Tibial nerve (tissue), 4 donors: ENCODE measurements around the gene GINS2. TPM values are rescaled to one million over a fixed set of nuclear protein-coding genes. Genes with fewer than 3 reads are reported as not detected.

Experiments
- DNase-seq, 2 donors: peaks; one replicate each; pipeline ENCODE4 v3.0.0-alpha.2; 2019; ENCODE audit warnings: low spot score in 2 of 2
- H3K27ac ChIP-seq, 4 donors: fragments of 200-600 bp; sonication (generic) in 3 of 4; one replicate each; pipeline ENCODE4 v1.5.1; 2017 to 2019; ENCODE audit warnings: mild to moderate bottlenecking in 1 of 4
- H3K27me3 ChIP-seq, 2 donors: fragments of 200-600 bp; sonication (generic) in 1 of 2; one replicate each; pipeline versions ENCODE4 v1.5.1 to v1.6.0; 2017 to 2019
- H3K36me3 ChIP-seq, 3 donors: fragments of 200-600 bp; sonication (generic); one replicate each; pipeline ENCODE4 v1.5.1; 2018 to 2019
- H3K4me1 ChIP-seq, 4 donors: fragments of 200-600 bp; sonication (generic) in 3 of 4; one replicate each; pipeline ENCODE4 v1.5.1; 2017 to 2019
- H3K4me3 ChIP-seq, 4 donors: fragments of 200-600 bp; sonication (generic) in 3 of 4; one replicate each; pipeline ENCODE4 v1.5.1; 2017 to 2019; ENCODE audit warnings: mild to moderate bottlenecking in 1 of 4, moderate library complexity in 1 of 4
- H3K9me3 ChIP-seq, 4 donors: fragments of 200-600 bp; sonication (generic) in 3 of 4; one replicate each; pipeline ENCODE4 v1.5.1; 2017 to 2019
- CTCF ChIP-seq, 5 experiments: fragments of 200-600 bp in 3 of 5; fragments of 450-650 bp in 2 of 5; sonication (generic) in 3 of 5; IDR thresholded peaks; one replicate each; pipeline ENCODE4 v1.5.1; 2016 to 2019; ENCODE audit warnings: antibody characterized with exemption in 5 of 5, mild to moderate bottlenecking in 3 of 5, moderate library complexity in 2 of 5
- EP300 ChIP-seq, 2 donors: sonication (generic); formaldehyde crosslinking; IDR thresholded peaks; one replicate each; pipeline ENCODE4 v1.6.1; 2017; ENCODE audit warnings: antibody characterized with exemption in 2 of 2, mild to moderate bottlenecking in 1 of 2
- POLR2A ChIP-seq, 2 donors: fragments of 450-650 bp; IDR thresholded peaks; one replicate each; pipeline ENCODE4 v1.6.1; 2017; ENCODE audit warnings: antibody characterized with exemption in 2 of 2, mild to moderate bottlenecking in 2 of 2, moderate library complexity in 2 of 2
- WGBS, 2 donors: methylation state at CpG; one replicate each; pipeline ENCODE4 v1.1.5; 2018; 5-methylcytosine and 5-hydroxymethylcytosine counted together
- total RNA-seq, 4 donors: library from RNA; depleted of rRNA; stranded (reverse); fragments of >200 nt; gene quantifications; one replicate each; pipeline ENCODE4 v1.1.0, GENCODE V29; 2016

GINS2 gene
- total RNA-seq, 4 donors from 2014 or later: 0.20 to 0.66 TPM; not detected in 2

- Histone ChIP-seq H3K4me3 (no peak overlapping the region), H3K27ac (peak overlapping the region in 3 of 4 donors; percentile 42 to 75 (median 57)), H3K4me1 (peaks cover 0 to 40% (median 24%) of the 10 kb centered on the region in 4 donors), H3K9me3 (no peaks in the 10 kb centered on the region), H3K27me3 (no peaks in the 10 kb centered on the region), H3K36me3 (peaks cover 0 to 47% (median 2%) of the 10 kb centered on the region in 3 donors)
- DNase-seq: no peak
- TF ChIP-seq CTCF (IDR thresholded peaks at IDR 0.05) (no peak), EP300 (IDR thresholded peaks at IDR 0.05) (no peak), POLR2A (IDR thresholded peaks at IDR 0.05) (no peak)
- 34 to 36% methylated on average over 29 to 34 of the region's 42 CpGs for WGBS, 2 donors
Observed at GRCh38 chr16:85650844-85651628, 37.7 kb downstream of the GINS2 start.

- H3K4me1 ChIP-seq: peaks cover 0 to 40% (median 24%) of the 10 kb centered on the region in 4 donors
- H3K4me3 ChIP-seq: no peak overlapping the region
- no peaks in the 10 kb centered on the region for H3K27me3 ChIP-seq
- 82 to 87% methylated on average over 29 to 34 of the region's 39 CpGs for WGBS, 2 donors
- no peak for DNase-seq
- TF ChIP-seq EP300 (IDR thresholded peaks at IDR 0.05) (no peak), CTCF (IDR thresholded peaks at IDR 0.05) (no peak), POLR2A (IDR thresholded peaks at IDR 0.05) (no peak)
- peaks cover 0 to 46% (median 0%) of the 10 kb centered on the region in 3 donors for H3K36me3 ChIP-seq
- H3K27ac ChIP-seq: peak overlapping the region in 1 of 4 donors; percentile 54
- no peaks in the 10 kb centered on the region for H3K9me3 ChIP-seq
Observed at GRCh38 chr16:85650135-85650843, 38.5 kb downstream of the GINS2 start.

GRCh38 chr16:85649411-85650134 lies 39.2 kb downstream of the GINS2 start:
- TF ChIP-seq CTCF (IDR thresholded peaks at IDR 0.05) (no peak), EP300 (IDR thresholded peaks at IDR 0.05) (no peak), POLR2A (IDR thresholded peaks at IDR 0.05) (no peak)
- Histone ChIP-seq H3K27me3 (no peaks in the 10 kb centered on the region), H3K36me3 (peaks cover 0 to 41% (median 0%) of the 10 kb centered on the region in 3 donors), H3K27ac (no peak overlapping the region), H3K9me3 (no peaks in the 10 kb centered on the region), H3K4me3 (no peak overlapping the region), H3K4me1 (peaks cover 0 to 40% (median 24%) of the 10 kb centered on the region in 4 donors)
- WGBS, 2 donors: 81 to 92% methylated on average over 10 to 16 of the region's 16 CpGs
- DNase-seq: no peak

- H3K9me3 ChIP-seq: no peaks in the 10 kb centered on the region
- no peak for DNase-seq
- no peak for TF ChIP-seq EP300 (IDR thresholded peaks at IDR 0.05)
- TF ChIP-seq POLR2A (IDR thresholded peaks at IDR 0.05): no peak
- no peak for TF ChIP-seq CTCF (IDR thresholded peaks at IDR 0.05)
- H3K4me3 ChIP-seq: no peak overlapping the region
- peaks cover 0 to 37% (median 22%) of the 10 kb centered on the region in 4 donors for H3K4me1 ChIP-seq
- H3K27me3 ChIP-seq: no peaks in the 10 kb centered on the region
- 61 to 75% methylated on average over 14 of the region's 14 CpGs for WGBS, 2 donors
- H3K27ac ChIP-seq: no peak overlapping the region
- H3K36me3 ChIP-seq: peaks cover 0 to 33% (median 0%) of the 10 kb centered on the region in 3 donors
Observed at GRCh38 chr16:85648805-85649204, 39.9 kb downstream of the GINS2 start.
